ENCODE results near the gene TALDO1.

DNA sequence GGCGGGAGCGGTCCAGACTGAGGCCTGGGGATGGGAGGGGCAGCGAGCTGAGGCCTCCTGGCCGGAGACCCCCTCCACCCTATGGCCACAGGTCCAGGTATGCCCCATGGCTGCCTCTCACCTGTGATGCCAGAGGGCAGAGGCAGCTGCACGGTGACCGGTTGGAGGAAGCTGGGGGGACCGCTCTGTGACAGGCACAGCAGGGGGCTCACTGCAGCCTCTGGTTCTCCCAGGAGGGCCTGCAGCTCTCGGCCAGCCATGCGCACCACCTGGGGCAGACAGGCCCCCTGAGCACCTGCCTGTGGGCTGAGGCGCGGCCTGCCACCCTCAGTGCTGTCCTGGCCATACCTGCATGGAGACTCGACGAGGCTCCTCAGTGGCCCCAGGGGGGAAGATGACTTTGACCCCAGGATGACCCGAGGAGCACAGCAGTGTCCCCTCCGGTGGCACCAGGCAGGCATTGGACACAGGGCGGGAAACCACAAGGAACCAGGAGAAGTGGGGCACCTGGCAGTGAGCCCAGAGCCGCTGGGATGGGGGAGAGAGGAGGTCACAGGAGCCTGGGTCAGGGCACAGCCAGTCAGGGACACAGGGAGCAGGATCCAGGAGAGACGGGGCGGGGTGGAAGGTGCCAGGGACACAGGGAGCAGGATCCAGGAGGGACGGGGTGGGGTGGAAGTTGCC is 54.0 kb downstream of the TALDO1 start:
- TF ChIP-seq GATA2 (IDR thresholded peaks at IDR 0.05; ENCODE audit: low read depth, low read length): no peak
- TF ChIP-seq GATA3 (IDR thresholded peaks at IDR 0.05; ENCODE audit: low read depth, low read length): no peak
